GM18907 (cell line): ENCODE measurements around the gene SLC2A4RG.

ENCODE experiments used
- ATAC-seq: cut with Tn5 transposase; IDR thresholded peaks from one replicate; pipeline ENCODE4 v1.9.1; 2021; ENCODE audit warnings: mild to moderate bottlenecking, moderate library complexity; ENCODE audit not compliant: unreplicated experiment

Gene SLC2A4RG

DNA sequence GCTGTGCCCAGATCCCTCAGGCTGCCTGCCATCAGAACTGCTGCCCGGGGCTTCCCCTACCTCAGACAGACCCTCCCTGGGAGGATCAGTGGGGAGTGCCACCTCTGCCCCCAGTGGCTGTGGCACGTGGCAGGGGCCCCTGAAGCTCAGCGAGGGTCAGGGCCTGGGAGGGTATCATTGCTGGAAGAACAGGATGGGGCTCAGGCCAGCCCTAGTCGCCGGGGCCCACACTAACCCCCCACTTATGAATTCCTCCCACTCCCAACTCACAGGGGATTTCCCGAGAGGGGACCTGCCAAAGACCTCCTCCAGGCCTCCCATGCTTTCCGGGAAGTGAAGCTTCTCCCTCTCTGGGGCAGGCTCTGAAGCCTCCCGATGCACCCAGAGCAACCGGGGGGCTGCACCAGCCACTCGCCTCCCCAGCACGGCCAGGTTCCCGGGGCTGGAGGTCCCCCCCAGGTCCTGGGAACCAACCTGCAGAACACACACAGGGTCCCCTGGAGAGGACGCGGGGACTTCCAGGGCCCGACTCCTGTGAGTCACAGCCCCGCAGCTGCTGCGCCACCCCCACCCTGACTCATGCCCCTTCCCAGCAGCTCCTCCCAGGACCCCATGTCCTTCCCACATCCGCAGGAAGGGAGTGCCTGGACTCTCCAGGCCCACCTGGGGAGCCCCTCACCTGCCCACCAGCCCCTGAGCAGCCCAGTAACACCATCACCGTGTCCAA, 40.7 kb upstream of the SLC2A4RG start:
- no peak for ATAC-seq

GRCh38 chr20:63699466-63700198, 39.9 kb upstream of the SLC2A4RG start:
- ATAC-seq = no peak

GRCh38 chr20:63700199-63701050, 39.2 kb upstream of the SLC2A4RG start:
- no peak for ATAC-seq

GRCh38 chr20:63701051-63701328, 38.6 kb upstream of the SLC2A4RG start:
- ATAC-seq = no peak

GRCh38 chr20:63701329-63702035, 38.1 kb upstream of the SLC2A4RG start:
- no peak for ATAC-seq

GRCh38 chr20:63702036-63702665, 37.4 kb upstream of the SLC2A4RG start:
- ATAC-seq = no peak

GRCh38 chr20:63702751-63703470, 36.7 kb upstream of the SLC2A4RG start:
- no peak for ATAC-seq

GRCh38 chr20:63703471-63703975, 36.1 kb upstream of the SLC2A4RG start:
- no peak for ATAC-seq

- no peak for ATAC-seq
These were observed 35.4 kb upstream of the SLC2A4RG start for GRCh38 chr20:63703976-63704748.

GRCh38 chr20:63704749-63705117, 34.8 kb upstream of the SLC2A4RG start:
- ATAC-seq = no peak

DNA sequence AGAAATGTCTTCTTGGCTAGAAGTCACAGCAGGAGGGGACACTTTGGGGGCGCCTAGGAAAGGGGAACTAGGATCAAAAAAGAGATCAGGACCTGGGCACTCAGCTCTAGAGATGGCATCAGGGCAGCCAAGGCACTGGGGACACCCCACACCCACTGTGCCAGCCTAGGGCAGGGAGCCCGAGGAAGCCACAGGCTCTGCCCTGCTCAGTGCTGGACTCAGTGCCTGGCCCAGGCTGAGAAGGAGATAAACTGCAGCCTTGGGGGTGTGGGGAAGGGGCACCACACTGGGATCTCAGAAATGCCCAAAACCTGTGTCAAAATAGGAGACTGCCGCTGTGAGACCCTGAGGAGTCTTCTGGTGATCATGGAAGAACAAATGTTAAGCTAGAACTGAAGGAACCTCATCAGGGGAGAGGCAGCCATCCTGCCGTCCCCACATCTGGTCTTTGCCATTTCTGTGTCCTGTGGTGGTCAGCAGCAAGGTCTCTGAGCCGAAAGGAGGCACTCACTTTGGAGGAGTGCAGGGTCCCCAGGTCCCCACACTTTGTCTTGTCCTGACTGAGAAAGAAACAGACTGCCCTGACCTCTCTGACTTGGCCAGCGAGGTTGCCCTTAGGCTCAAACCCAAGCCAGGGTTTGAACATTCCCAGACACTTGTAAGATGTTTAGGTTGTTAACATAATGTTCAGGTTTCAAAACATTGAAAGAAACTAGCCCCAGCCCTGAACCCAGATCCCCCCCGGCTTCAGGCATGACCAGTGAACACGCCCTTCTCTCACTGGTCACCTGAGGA, 34.1 kb upstream of the SLC2A4RG start:
- ATAC-seq = no peak

- ATAC-seq = no peak
These were observed 33.4 kb upstream of the SLC2A4RG start for GRCh38 chr20:63706027-63706695.

DNA sequence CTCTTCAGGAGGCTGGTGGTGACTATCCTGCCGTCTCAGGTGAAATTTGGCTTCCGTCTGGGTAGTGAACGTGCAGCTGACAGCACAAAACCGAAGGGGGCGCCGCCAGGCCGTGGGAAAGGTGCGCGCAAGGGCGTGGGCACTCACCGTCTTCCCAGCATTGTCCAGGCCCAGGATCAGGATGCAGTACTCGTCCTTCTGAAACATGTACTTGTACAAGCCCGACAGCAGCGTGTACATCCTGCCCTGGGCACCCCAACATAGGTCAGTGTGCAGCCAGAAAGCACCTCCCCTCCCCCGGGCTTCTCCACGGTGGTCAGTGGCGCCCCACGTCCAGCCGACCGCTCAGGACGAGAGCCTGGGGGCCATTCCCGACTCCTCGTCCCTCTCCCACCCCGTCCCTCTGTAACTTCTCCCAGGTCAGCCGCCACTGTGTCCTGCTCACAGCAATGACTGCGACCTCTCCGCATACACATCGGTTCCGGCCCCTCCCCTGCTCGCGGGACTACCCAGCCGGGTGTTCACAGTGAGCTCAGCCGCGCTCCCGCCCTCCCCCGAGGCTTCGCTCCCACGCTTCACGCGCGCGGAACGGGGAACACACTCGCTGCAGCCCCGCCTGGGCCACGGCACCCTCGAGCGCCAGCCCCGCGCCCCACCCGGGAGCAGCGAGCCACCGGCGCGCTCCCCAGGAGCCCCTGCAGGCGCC, 32.6 kb upstream of the SLC2A4RG start:
- peak; percentile 24 for ATAC-seq

DNA sequence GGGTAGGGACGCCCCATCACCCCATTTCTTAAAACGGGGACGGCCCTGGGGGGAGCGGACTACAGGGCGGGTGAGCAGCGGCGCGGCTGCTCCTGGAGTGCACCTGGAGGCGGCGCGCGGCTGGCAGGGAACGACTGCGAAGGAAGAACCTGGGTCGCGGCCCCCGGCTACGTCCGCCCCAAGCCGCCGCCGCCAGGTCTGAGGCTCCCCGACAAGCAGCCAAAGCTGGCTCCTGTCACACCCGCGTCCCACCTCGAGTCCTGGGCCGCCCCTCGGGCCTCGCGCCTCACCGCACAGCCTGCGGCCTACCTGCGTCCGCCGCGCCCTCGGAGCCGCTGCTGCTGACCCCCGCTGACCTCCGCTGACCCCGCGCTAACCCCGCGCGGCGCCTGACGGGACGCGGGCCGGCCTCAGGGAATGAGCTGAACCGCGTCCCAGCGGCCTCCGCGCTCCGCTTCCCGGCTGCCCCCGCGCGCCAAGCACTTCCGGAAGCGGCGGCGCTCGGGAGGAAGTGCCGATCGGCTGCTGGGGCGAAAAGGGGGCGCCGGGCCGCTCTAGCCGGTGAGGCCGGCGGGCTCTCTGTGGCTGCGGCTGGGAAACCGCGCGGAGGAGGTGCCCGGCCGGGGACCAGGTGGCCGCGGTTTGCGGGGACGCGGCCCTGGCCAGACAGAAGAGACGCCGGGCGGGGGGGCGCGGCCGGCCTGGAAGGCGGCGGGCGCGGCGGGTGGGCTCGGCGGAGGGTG, 31.8 kb upstream of the SLC2A4RG start, which contains the start of the genes ARFRP1 and ZGPAT:
ARFRP1 (minus strand) TSS at position 419 of the 743 bp plus-strand sequence. CDS start 885 bp downstream, outside the sequence.
ZGPAT (plus strand) TSS at position 482 of the 743 bp plus-strand sequence. CDS start 542 bp downstream, outside the sequence.
- peak; percentile 66 for ATAC-seq

- ATAC-seq = peak; percentile 17
These were observed 31.1 kb upstream of the SLC2A4RG start for GRCh38 chr20:63708301-63709148.
